Calu3 (cell line): ENCODE data around the gene EQTN. TPM values are rescaled to one million over a fixed set of nuclear protein-coding genes. Genes with fewer than 3 reads are reported as not detected.

Experiments used
- Bru-seq: library from RNA; stranded (reverse); fragments of 400-500 nt; gene quantifications from one replicate; lab custom pipeline; 2021; lab: Mats Ljungman, UMichigan
- BruChase-seq, 2 experiments: library from RNA; stranded (reverse); fragments of 400-500 nt; gene quantifications; one replicate each; lab custom pipeline; 2021; lab: Mats Ljungman, UMichigan
- BruUV-seq: library from RNA; stranded (reverse); fragments of 400-500 nt; replicated peaks from 2 replicates; lab custom pipeline; 2021; lab: Mats Ljungman, UMichigan
- CTCF ChIA-PET: fragments of 300-600 bp; sonication (Branson Sonifier 250); formaldehyde crosslinking; loops from one replicate; lab custom pipeline; 2022; ENCODE audit warnings: antibody characterized with exemption; lab: Charles Lee
- DNase-seq: peaks from one replicate; pipeline ENCODE4 v3.0.0; 2022
- H3K27ac Mint-ChIP-seq: one replicate; pipeline ENCODE4 v1.8.0; 2022; ENCODE audit warnings: mixed read lengths; ENCODE audit not compliant: unreplicated experiment
- H3K27me3 Mint-ChIP-seq: one replicate; pipeline ENCODE4 v1.8.0; 2022; ENCODE audit warnings: mixed read lengths; ENCODE audit not compliant: unreplicated experiment
- H3K36me3 Mint-ChIP-seq: one replicate; pipeline ENCODE4 v1.8.0; 2022; ENCODE audit warnings: mild to moderate bottlenecking, moderate library complexity, mixed read lengths; ENCODE audit not compliant: insufficient read depth, unreplicated experiment
- H3K4me1 Mint-ChIP-seq: one replicate; pipeline ENCODE4 v1.8.0; 2022; ENCODE audit warnings: mild to moderate bottlenecking, low read depth, mixed read lengths; ENCODE audit not compliant: unreplicated experiment
- H3K4me3 Mint-ChIP-seq: one replicate; pipeline ENCODE4 v1.8.0; 2022; ENCODE audit warnings: mild to moderate bottlenecking, low read depth, moderate library complexity, mixed read lengths; ENCODE audit not compliant: unreplicated experiment
- H3K9me3 Mint-ChIP-seq: one replicate; pipeline ENCODE4 v1.8.0; 2022; ENCODE audit warnings: low read depth, mixed read lengths; ENCODE audit not compliant: unreplicated experiment
- CTCF ChIP-seq: fragments of 200-600 bp; IDR thresholded peaks from one replicate; pipeline ENCODE4 v1.8.0; 2022; ENCODE audit warnings: antibody characterized with exemption; ENCODE audit not compliant: unreplicated experiment
- intact Hi-C: fragments of 100-400 bp; cut with micrococcal nuclease; formaldehyde crosslinking; loops from one replicate; pipeline ENCODE4 v1.10.0; 2022; ENCODE audit not compliant: unreplicated experiment
- long read RNA-seq: library from polyadenylated mRNA; stranded (forward); transcript quantifications from one replicate; pipeline ENCODE4 v2.0.0, GENCODE V29; 2022
- total RNA-seq: library from RNA; stranded (reverse); gene quantifications from 2 replicates; pipeline ENCODE4 v1.2.3, GENCODE V29; 2022

EQTN gene
- not detected in 2 replicates for total RNA-seq
- Bru-seq, nascent RNA: percentile 28 among the genes with signal in this experiment
- percentile 17 among the genes with signal in this experiment for BruChase-seq, experiment 1, labeled RNA remaining after a 6-hour chase
- percentile 19 among the genes with signal in this experiment for BruChase-seq, experiment 2, labeled RNA remaining after a 2-hour chase
- long read RNA-seq: 0 reads

GRCh38 chr9:27297050-27297449 is at the start of gene EQTN:
Gene EQTN (minus strand): TSS chr9:27297150. CDS start chr9:27297055, 95 bp downstream.
- CTCF ChIA-PET: no interaction called here
- no peak for TF ChIP-seq CTCF
- DNase-seq: no peak
- no TSS peak for BruUV-seq
- no peaks in the 10 kb centered on the region for H3K27me3 Mint-ChIP-seq
- H3K4me3 Mint-ChIP-seq: no peak within 1 kb of the TSS
- no peaks in the 10 kb centered on the region for H3K9me3 Mint-ChIP-seq
- H3K27ac Mint-ChIP-seq: no peak within 1 kb of the TSS
- no peaks in the 10 kb centered on the region for H3K4me1 Mint-ChIP-seq
- no peaks in the 10 kb centered on the region for H3K36me3 Mint-ChIP-seq
- intact Hi-C loops: no loop called here

DNA sequence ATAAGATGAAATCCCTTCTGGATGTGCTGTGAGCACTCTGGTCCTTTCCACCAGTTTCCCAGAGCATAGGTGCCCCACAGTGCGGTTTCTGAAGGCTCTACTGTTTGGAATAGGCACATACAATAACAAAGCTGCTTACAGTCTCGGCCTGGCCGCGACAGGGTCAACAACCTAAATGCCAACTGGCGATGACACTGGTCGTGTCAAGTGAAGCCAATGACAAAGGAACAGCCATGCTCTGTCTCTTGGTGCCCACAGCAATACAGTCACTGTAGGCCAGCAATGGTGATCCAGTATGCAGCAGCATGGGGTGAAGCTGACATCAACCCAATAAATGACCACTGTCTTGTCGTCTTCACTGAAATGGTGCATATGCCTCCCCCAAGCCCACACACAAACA is 47.8 kb upstream of the EQTN start:
- Mint-ChIP-seq H3K36me3 (no peaks in the 10 kb centered on the region), H3K27ac (no peak overlapping the region), H3K4me3 (no peak overlapping the region), H3K9me3 (no peaks in the 10 kb centered on the region), H3K27me3 (no peaks in the 10 kb centered on the region), H3K4me1 (peaks cover 8% of the 10 kb centered on the region)
- intact Hi-C loops: no loop called here
- no TSS peak for BruUV-seq
- DNase-seq: no peak
- TF ChIP-seq CTCF: no peak
- CTCF ChIA-PET: no interaction called here

- H3K36me3 Mint-ChIP-seq: no peaks in the 10 kb centered on the region
- DNase-seq: no peak
- no peaks in the 10 kb centered on the region for H3K9me3 Mint-ChIP-seq
- H3K4me3 Mint-ChIP-seq: no peak overlapping the region
- H3K27ac Mint-ChIP-seq: no peak overlapping the region
- H3K4me1 Mint-ChIP-seq: peaks cover 15% of the 10 kb centered on the region
- CTCF ChIA-PET: no interaction called here
- no TSS peak for BruUV-seq
- intact Hi-C loops: no loop called here
- TF ChIP-seq CTCF: no peak
- H3K27me3 Mint-ChIP-seq: no peaks in the 10 kb centered on the region
These were observed 44.8 kb upstream of the EQTN start for GRCh38 chr9:27341545-27342294.

GRCh38 chr9:27340961-27341511 is 44.1 kb upstream of the EQTN start:
- Mint-ChIP-seq H3K9me3 (no peaks in the 10 kb centered on the region), H3K27me3 (no peaks in the 10 kb centered on the region), H3K4me1 (peaks cover 15% of the 10 kb centered on the region), H3K27ac (no peak overlapping the region), H3K4me3 (no peak overlapping the region), H3K36me3 (no peaks in the 10 kb centered on the region)
- CTCF ChIA-PET: no interaction called here
- no peak for DNase-seq
- no TSS peak for BruUV-seq
- no peak for TF ChIP-seq CTCF
- intact Hi-C loops: no loop called here
